ENCODE results near the gene ANP32A. TPM values are rescaled to one million over a fixed set of nuclear protein-coding genes. Genes with fewer than 3 reads are reported as not detected.

Gene ANP32A
- total and polyA plus RNA-seq, 8 donors = 111 to 346 (median 298) TPM

GRCh38 chr15:68774120-68774519 is 46.6 kb downstream of the ANP32A start:
- no peaks in the 10 kb centered on the region for H3K9me3 ChIP-seq
- peaks cover 0 to 16% of the 10 kb centered on the region in 2 donors for H3K36me3 ChIP-seq
- intact Hi-C loops (cut with DNase I) = loop anchor here in 1 of 2 donors (10.0 kb wide), 1 partner anchor 51 kb away; the partner anchor contains the start of gene ANP32A
- no peaks in the 10 kb centered on the region for H3K27me3 ChIP-seq
- peaks cover 0 to 12% of the 10 kb centered on the region in 2 donors for H3K4me1 ChIP-seq
- no peak overlapping the region for H3K4me3 ChIP-seq
- no peak overlapping the region for H3K27ac ChIP-seq
- no peak for TF ChIP-seq CTCF (IDR thresholded peaks at IDR 0.05)
- ATAC-seq (no peak), DNase-seq (no peak)

GRCh38 chr15:68773036-68773435 is 47.7 kb downstream of the ANP32A start:
- no peak for TF ChIP-seq CTCF (IDR thresholded peaks at IDR 0.05)
- DNase-seq = no peak
- intact Hi-C loops (cut with DNase I) = loop anchor here in 1 of 2 donors (10.0 kb wide), 1 partner anchor 52 kb away; the partner anchor contains the start of gene ANP32A

DNA sequence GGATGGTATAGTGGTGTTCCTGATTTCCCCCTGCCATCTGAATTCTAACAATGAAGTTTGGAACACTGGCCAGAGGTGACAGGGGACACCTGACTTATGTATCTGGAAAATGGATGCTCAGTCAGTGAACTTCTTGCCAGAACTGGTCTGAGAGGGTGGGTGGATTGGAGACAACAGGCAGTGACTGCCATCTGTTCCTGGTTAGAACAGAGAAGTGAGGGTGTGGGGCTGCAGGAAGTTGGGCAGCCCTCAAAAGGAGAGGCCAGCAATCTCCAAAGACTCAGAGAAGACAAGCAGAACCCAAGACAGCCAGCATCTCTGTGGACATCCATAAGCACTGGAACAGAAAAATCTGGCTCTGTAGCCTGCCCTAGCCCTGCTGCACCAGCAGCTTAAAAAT is 50.5 kb downstream of the ANP32A start:
- H3K36me3 ChIP-seq = no peaks in the 10 kb centered on the region
- intact Hi-C loops (cut with DNase I) = loop anchor here in 1 of 2 donors (10.0 kb wide), 1 partner anchor 55 kb away; the partner anchor contains the start of gene ANP32A
- H3K4me3 ChIP-seq = no peak overlapping the region
- ATAC-seq = no peak
- H3K9me3 ChIP-seq = no peaks in the 10 kb centered on the region
- H3K4me1 ChIP-seq = no peaks in the 10 kb centered on the region
- no peak overlapping the region for H3K27ac ChIP-seq
- H3K27me3 ChIP-seq = no peaks in the 10 kb centered on the region
- no peak for DNase-seq
- no peak for TF ChIP-seq CTCF (IDR thresholded peaks at IDR 0.05)

More at GRCh38 chr15:68773036-68773435, 47.7 kb downstream of the ANP32A start:
- Histone ChIP-seq H3K9me3 (no peaks in the 10 kb centered on the region), H3K27ac (no peak overlapping the region), H3K4me1 (peaks cover 0 to 12% of the 10 kb centered on the region in 2 donors), H3K27me3 (no peaks in the 10 kb centered on the region), H3K36me3 (peaks cover 0 to 8% of the 10 kb centered on the region in 2 donors), H3K4me3 (no peak overlapping the region)
- ATAC-seq = no peak

GRCh38 chr15:68769702-68770101 is 51.0 kb downstream of the ANP32A start:
- DNase-seq (no peak), ATAC-seq (no peak)
- TF ChIP-seq CTCF (IDR thresholded peaks at IDR 0.05) = no peak
- H3K4me1 ChIP-seq = no peaks in the 10 kb centered on the region
- no peak overlapping the region for H3K4me3 ChIP-seq
- intact Hi-C loops (cut with DNase I) = loop anchor here in 1 of 2 donors (10.0 kb wide), 1 partner anchor 55 kb away; the partner anchor contains the start of gene ANP32A
- H3K27me3 ChIP-seq = no peaks in the 10 kb centered on the region
- no peak overlapping the region for H3K27ac ChIP-seq
- H3K36me3 ChIP-seq = no peaks in the 10 kb centered on the region
- H3K9me3 ChIP-seq = no peaks in the 10 kb centered on the region

DNA sequence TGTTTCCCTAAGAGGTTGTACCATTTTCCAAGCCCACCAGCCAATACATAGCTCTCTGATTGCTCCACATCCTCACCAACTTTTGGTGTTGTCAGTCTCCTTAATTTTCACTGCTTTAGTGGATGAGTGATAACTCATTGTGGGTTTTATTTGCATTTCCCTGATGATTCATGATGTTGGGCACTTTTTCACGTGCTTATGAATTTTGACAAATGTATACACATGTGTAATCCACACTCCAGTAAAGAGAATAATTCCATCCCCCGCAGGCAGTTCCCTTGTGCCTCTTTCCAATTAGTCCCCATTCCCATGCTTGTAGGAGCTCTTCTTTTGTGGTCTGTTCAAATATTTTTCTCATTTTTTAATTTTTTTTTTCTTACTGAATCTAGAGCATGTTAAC is 52.4 kb downstream of the ANP32A start:
- ATAC-seq (no peak), DNase-seq (no peak)
- Histone ChIP-seq H3K36me3 (no peaks in the 10 kb centered on the region), H3K4me3 (no peak overlapping the region), H3K4me1 (no peaks in the 10 kb centered on the region), H3K27ac (no peak overlapping the region), H3K27me3 (no peaks in the 10 kb centered on the region), H3K9me3 (no peaks in the 10 kb centered on the region)
- intact Hi-C loops (cut with DNase I) = no loop called here
- no peak for TF ChIP-seq CTCF (IDR thresholded peaks at IDR 0.05)

All from left lung (tissue), 10 donors.